ENCODE data around the gene PDE4D.
"Not testable (repeated sequence)": the region's sequence is repeated elsewhere in the genome, so short reads cannot be mapped to it uniquely, and the experiment has no call there.

PDE4D gene

GRCh38 chr5:59421986-59422941 is 471.3 kb downstream of the PDE4D start:
- DNase-seq (ENCODE audit: low read depth, low spot score), result no peak

GRCh38 chr5:59420596-59420995 is 472.9 kb downstream of the PDE4D start:
- DNase-seq (ENCODE audit: low read depth, low spot score), result no peak

GRCh38 chr5:59418808-59419207 is 474.7 kb downstream of the PDE4D start:
- DNase-seq (ENCODE audit: low read depth, low spot score), result no peak

- no peak for DNase-seq (ENCODE audit: low read depth, low spot score)
Observed at GRCh38 chr5:59416451-59416850, 477.1 kb downstream of the PDE4D start.

GRCh38 chr5:59416026-59416425 is 477.5 kb downstream of the PDE4D start:
- no peak for DNase-seq (ENCODE audit: low read depth, low spot score)

- DNase-seq (ENCODE audit: low read depth, low spot score), result no peak
Observed at GRCh38 chr5:59412428-59412827, 481.1 kb downstream of the PDE4D start.

- DNase-seq (ENCODE audit: low read depth, low spot score), result not testable (repeated sequence)
Observed at GRCh38 chr5:59408997-59409396, 484.5 kb downstream of the PDE4D start.

- DNase-seq (ENCODE audit: low read depth, low spot score), result no peak
Observed at GRCh38 chr5:59407967-59408366, 485.6 kb downstream of the PDE4D start.

GRCh38 chr5:59401637-59402036 is 491.9 kb downstream of the PDE4D start:
- no peak for DNase-seq (ENCODE audit: low read depth, low spot score)

GRCh38 chr5:59394956-59395355 is 498.6 kb downstream of the PDE4D start:
- DNase-seq (ENCODE audit: low read depth, low spot score), result not testable (repeated sequence)

GRCh38 chr5:59393585-59394420 is 499.7 kb downstream of the PDE4D start:
- no peak for DNase-seq (ENCODE audit: low read depth, low spot score)

- no peak for DNase-seq (ENCODE audit: low read depth, low spot score)
Observed at GRCh38 chr5:59391576-59391975, 501.9 kb downstream of the PDE4D start.

- DNase-seq (ENCODE audit: low read depth, low spot score), result no peak
Observed at GRCh38 chr5:59390989-59391388, 502.5 kb downstream of the PDE4D start.

GRCh38 chr5:59390074-59390659 is 503.4 kb downstream of the PDE4D start:
- no peak for DNase-seq (ENCODE audit: low read depth, low spot score)

- no peak for DNase-seq (ENCODE audit: low read depth, low spot score)
Observed at GRCh38 chr5:59387127-59387526, 506.4 kb downstream of the PDE4D start.

- DNase-seq (ENCODE audit: low read depth, low spot score), result no peak
Observed at GRCh38 chr5:59385700-59386099, 507.8 kb downstream of the PDE4D start.

GRCh38 chr5:59380350-59380951 is 513.1 kb downstream of the PDE4D start:
- DNase-seq (ENCODE audit: low read depth, low spot score), result no peak

- DNase-seq (ENCODE audit: low read depth, low spot score), result not testable (repeated sequence)
Observed at GRCh38 chr5:59374036-59374435, 519.5 kb downstream of the PDE4D start.

- DNase-seq (ENCODE audit: low read depth, low spot score), result no peak
Observed at GRCh38 chr5:59371525-59372127, 521.9 kb downstream of the PDE4D start.

GRCh38 chr5:59368951-59369350 is 524.6 kb downstream of the PDE4D start:
- no peak for DNase-seq (ENCODE audit: low read depth, low spot score)

- DNase-seq (ENCODE audit: low read depth, low spot score), result no peak
Observed at GRCh38 chr5:59367791-59368394, 525.6 kb downstream of the PDE4D start.

All from activated naive CD8-positive, alpha-beta T cell treated with anti-CD3 and anti-CD28 coated beads, Interleukin-2, amount 50 U/mL, for 16 hours (primary cell).